Stimulated activated effector memory CD8-positive, alpha-beta T cell treated with anti-CD3 and anti-CD28 coated beads, Interleukin-12 subunit alpha, Interleukin-12 subunit beta, amount 100 ng/mL, for 72 hours (primary cell): ENCODE results near the gene SIGLECL1.

Experiments used
- ATAC-seq: fragments of 150-1000 bp; cut with Tn5 transposase; 2 replicates; pipeline ENCODE4 v1.10.0; 2021
- DNase-seq, 2 donors: peaks; one replicate each; pipeline ENCODE4 v3.0.0; 2021 to 2022; ENCODE audit warnings: low spot score in 2 of 2
- H3K27ac Mint-ChIP-seq: one replicate; pipeline ENCODE4 v1.8.0; 2022; ENCODE audit warnings: mild to moderate bottlenecking, mixed read lengths
- H3K36me3 Mint-ChIP-seq: one replicate; pipeline ENCODE4 v1.8.0; 2022; ENCODE audit warnings: mild to moderate bottlenecking, mixed read lengths
- H3K4me1 Mint-ChIP-seq: one replicate; pipeline ENCODE4 v1.8.0; 2022; ENCODE audit warnings: mixed read lengths
- H3K4me3 Mint-ChIP-seq: one replicate; pipeline ENCODE4 v1.8.0; 2022; ENCODE audit warnings: mild to moderate bottlenecking, mixed read lengths
- H3K9me3 Mint-ChIP-seq: one replicate; pipeline ENCODE4 v1.8.0; 2022; ENCODE audit warnings: mixed read lengths

The SIGLECL1 gene

GRCh38 chr19:51240866-51241265, 10.0 kb upstream of the SIGLECL1 start:
- no peaks in the 10 kb centered on the region for H3K4me1 Mint-ChIP-seq
- no peak overlapping the region for H3K27ac Mint-ChIP-seq
- H3K9me3 Mint-ChIP-seq = no peaks in the 10 kb centered on the region
- no peaks in the 10 kb centered on the region for H3K36me3 Mint-ChIP-seq
- ATAC-seq (no peak), DNase-seq (peak in 1 of 2 donors; percentile 38)
- H3K4me3 Mint-ChIP-seq = no peak overlapping the region

GRCh38 chr19:51242881-51243630, 7.8 kb upstream of the SIGLECL1 start:
- H3K4me3 Mint-ChIP-seq = no peak overlapping the region
- no peaks in the 10 kb centered on the region for H3K9me3 Mint-ChIP-seq
- ATAC-seq = no peak
- no peak for DNase-seq
- no peaks in the 10 kb centered on the region for H3K4me1 Mint-ChIP-seq
- no peak overlapping the region for H3K27ac Mint-ChIP-seq
- H3K36me3 Mint-ChIP-seq = no peaks in the 10 kb centered on the region

GRCh38 chr19:51246164-51246552, 4.7 kb upstream of the SIGLECL1 start:
- Mint-ChIP-seq H3K4me1 (no peaks in the 10 kb centered on the region), H3K36me3 (no peaks in the 10 kb centered on the region), H3K27ac (no peak overlapping the region), H3K9me3 (no peaks in the 10 kb centered on the region), H3K4me3 (no peak overlapping the region)
- DNase-seq (peak in 1 of 2 donors; percentile 35), ATAC-seq (no peak)

- Mint-ChIP-seq H3K9me3 (no peaks in the 10 kb centered on the region), H3K27ac (no peak overlapping the region), H3K4me1 (peaks cover 7% of the 10 kb centered on the region), H3K36me3 (no peaks in the 10 kb centered on the region), H3K4me3 (no peak overlapping the region)
- DNase-seq = peak in 1 of 2 donors; percentile 25
- no peak for ATAC-seq
Observed at GRCh38 chr19:51247972-51248590, 2.8 kb upstream of the SIGLECL1 start.

GRCh38 chr19:51251468-51251820, 564 bp downstream of the SIGLECL1 start:
- DNase-seq = no peak
- H3K36me3 Mint-ChIP-seq = no peaks in the 10 kb centered on the region
- ATAC-seq = no peak
- H3K4me1 Mint-ChIP-seq = peaks cover 7% of the 10 kb centered on the region
- no peak overlapping the region for H3K4me3 Mint-ChIP-seq
- no peak overlapping the region for H3K27ac Mint-ChIP-seq
- no peaks in the 10 kb centered on the region for H3K9me3 Mint-ChIP-seq

GRCh38 chr19:51252306-51253079, 1.6 kb downstream of the SIGLECL1 start:
- DNase-seq = no peak
- Mint-ChIP-seq H3K27ac (no peak overlapping the region), H3K36me3 (no peaks in the 10 kb centered on the region), H3K4me1 (peaks cover 7% of the 10 kb centered on the region), H3K9me3 (no peaks in the 10 kb centered on the region), H3K4me3 (no peak overlapping the region)
- no peak for ATAC-seq

GRCh38 chr19:51253088-51253806, 2.4 kb downstream of the SIGLECL1 start:
- H3K4me1 Mint-ChIP-seq = peaks cover 12% of the 10 kb centered on the region
- H3K27ac Mint-ChIP-seq = no peak overlapping the region
- DNase-seq = no peak
- no peak overlapping the region for H3K4me3 Mint-ChIP-seq
- no peak for ATAC-seq
- no peaks in the 10 kb centered on the region for H3K36me3 Mint-ChIP-seq
- no peaks in the 10 kb centered on the region for H3K9me3 Mint-ChIP-seq

GRCh38 chr19:51256155-51256625, 5.3 kb downstream of the SIGLECL1 start:
- DNase-seq (no peak), ATAC-seq (peak; percentile 72)
- Mint-ChIP-seq H3K4me1 (peaks cover 17% of the 10 kb centered on the region), H3K9me3 (no peaks in the 10 kb centered on the region), H3K36me3 (no peaks in the 10 kb centered on the region), H3K4me3 (no peak overlapping the region), H3K27ac (no peak overlapping the region)

- DNase-seq = no peak
- Mint-ChIP-seq H3K27ac (no peak overlapping the region), H3K4me3 (no peak overlapping the region), H3K36me3 (no peaks in the 10 kb centered on the region), H3K4me1 (peaks cover 14% of the 10 kb centered on the region), H3K9me3 (no peaks in the 10 kb centered on the region)
- no peak for ATAC-seq
Observed at GRCh38 chr19:51257471-51257870, 6.6 kb downstream of the SIGLECL1 start.

GRCh38 chr19:51258165-51259160, 7.6 kb downstream of the SIGLECL1 start:
- no peak for ATAC-seq
- Mint-ChIP-seq H3K4me1 (peaks cover 10% of the 10 kb centered on the region), H3K9me3 (no peaks in the 10 kb centered on the region), H3K4me3 (no peak overlapping the region), H3K27ac (no peak overlapping the region), H3K36me3 (no peaks in the 10 kb centered on the region)
- DNase-seq = no peak

GRCh38 chr19:51259348-51260245, 8.7 kb downstream of the SIGLECL1 start:
- Mint-ChIP-seq H3K4me3 (no peak overlapping the region), H3K4me1 (peaks cover 10% of the 10 kb centered on the region), H3K36me3 (no peaks in the 10 kb centered on the region), H3K9me3 (no peaks in the 10 kb centered on the region), H3K27ac (no peak overlapping the region)
- ATAC-seq (peak; percentile 52), DNase-seq (peak in 1 of 2 donors; percentile 66)

- Mint-ChIP-seq H3K4me1 (no peaks in the 10 kb centered on the region), H3K9me3 (no peaks in the 10 kb centered on the region), H3K4me3 (no peak overlapping the region), H3K27ac (no peak overlapping the region), H3K36me3 (no peaks in the 10 kb centered on the region)
- DNase-seq (no peak), ATAC-seq (no peak)
Observed at GRCh38 chr19:51263808-51264207, 12.9 kb downstream of the SIGLECL1 start.

- no peak for DNase-seq
- ATAC-seq = no peak
- no peaks in the 10 kb centered on the region for H3K9me3 Mint-ChIP-seq
- H3K4me3 Mint-ChIP-seq = no peak overlapping the region
- no peak overlapping the region for H3K27ac Mint-ChIP-seq
- H3K36me3 Mint-ChIP-seq = no peaks in the 10 kb centered on the region
- peaks cover 16% of the 10 kb centered on the region for H3K4me1 Mint-ChIP-seq
Observed at GRCh38 chr19:51271067-51271466, 20.2 kb downstream of the SIGLECL1 start.
